Endothelial cell of umbilical vein (primary cell): ENCODE measurements around the gene USP30.

Source experiments
- EZH2 ChIP-seq: IDR thresholded peaks from 2 replicates; pipeline ENCODE4 v1.6.1; 2012; ENCODE audit warnings: borderline replicate concordance, low read depth, mild to moderate bottlenecking, moderate library complexity, low read length, inconsistent platforms; ENCODE audit not compliant: severe bottlenecking
- FOS ChIP-seq: IDR thresholded peaks from 2 replicates; pipeline ENCODE4 v1.6.1; 2011; ENCODE audit warnings: mild to moderate bottlenecking, low read length, moderate library complexity, borderline replicate concordance; ENCODE audit not compliant: insufficient read depth
- GATA2 ChIP-seq: IDR thresholded peaks from 2 replicates; pipeline ENCODE4 v1.7.0; 2011; ENCODE audit warnings: low read depth, mild to moderate bottlenecking, moderate library complexity, mixed read lengths, low read length; ENCODE audit not compliant: insufficient read length, insufficient read depth
- JUN ChIP-seq: IDR thresholded peaks from 2 replicates; pipeline ENCODE4 v1.6.1; 2011; ENCODE audit warnings: borderline replicate concordance, low read depth; ENCODE audit not compliant: insufficient read length, insufficient read depth
- MYC ChIP-seq: IDR thresholded peaks from one replicate; pipeline ENCODE4 v1.6.1; 2011; ENCODE audit warnings: mild to moderate bottlenecking, low read depth, low read length
- POLR2A ChIP-seq: IDR thresholded peaks from 2 replicates; pipeline ENCODE4 v1.6.1; 2012; ENCODE audit warnings: low read depth, mild to moderate bottlenecking, control low read depth, low read length
- POLR2AphosphoS5 ChIP-seq: IDR thresholded peaks from 2 replicates; pipeline ENCODE4 v1.6.1; 2012; ENCODE audit warnings: low read depth, mild to moderate bottlenecking, control low read depth, low read length, moderate library complexity; ENCODE audit not compliant: insufficient read depth
- TF ChIP-seq, protein P1 (sequence below), 2 donors: IDR thresholded peaks; 1 replicate in 1 of 2; 2 replicates in 1 of 2; pipeline ENCODE4 v1.5.1; 2011; ENCODE audit warnings: low read length in 2 of 2, mild to moderate bottlenecking in 2 of 2, moderate library complexity in 2 of 2, control low read depth in 1 of 2, inconsistent platforms in 1 of 2, low read depth in 1 of 2; ENCODE audit not compliant: insufficient read depth in 1 of 2; ENCODE audit errors: extremely low read depth in 1 of 2
- TF ChIP-seq, protein P2 (sequence below): IDR thresholded peaks from 2 replicates; pipeline ENCODE4 v1.6.1; 2011; ENCODE audit not compliant: insufficient read depth, insufficient read length

DNA sequence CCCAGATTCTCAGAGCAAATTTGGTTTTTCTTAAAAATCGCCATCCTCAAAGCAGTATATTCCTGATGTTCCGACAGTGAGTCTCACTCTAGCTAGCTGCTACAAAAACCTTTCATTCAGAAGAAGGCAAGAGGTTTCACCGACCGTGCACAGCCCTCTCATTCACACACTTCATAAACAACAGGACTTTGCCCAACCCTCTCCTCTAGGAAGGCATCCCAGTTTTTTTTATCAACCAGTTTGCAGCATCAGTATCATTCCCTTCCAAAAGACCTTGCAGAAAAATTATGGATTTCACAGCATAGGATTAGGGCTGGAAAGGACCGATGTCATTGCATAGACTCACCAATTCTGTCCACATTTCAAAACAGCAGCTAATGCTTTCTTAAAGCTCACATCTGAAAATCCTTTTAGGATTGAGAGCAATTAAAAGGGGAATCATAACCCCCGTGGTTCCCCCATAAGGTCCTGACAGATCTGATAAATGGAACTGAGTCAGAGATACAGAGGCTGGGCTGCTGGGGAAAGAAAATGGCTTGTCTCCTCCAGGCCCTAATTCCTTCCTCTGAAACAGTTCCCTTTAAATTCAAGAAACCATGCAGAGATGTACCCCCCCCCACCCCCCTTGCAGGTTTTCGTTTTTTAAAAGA lies 32.1 kb upstream of the USP30 start:
- TF ChIP-seq, protein P1, sequence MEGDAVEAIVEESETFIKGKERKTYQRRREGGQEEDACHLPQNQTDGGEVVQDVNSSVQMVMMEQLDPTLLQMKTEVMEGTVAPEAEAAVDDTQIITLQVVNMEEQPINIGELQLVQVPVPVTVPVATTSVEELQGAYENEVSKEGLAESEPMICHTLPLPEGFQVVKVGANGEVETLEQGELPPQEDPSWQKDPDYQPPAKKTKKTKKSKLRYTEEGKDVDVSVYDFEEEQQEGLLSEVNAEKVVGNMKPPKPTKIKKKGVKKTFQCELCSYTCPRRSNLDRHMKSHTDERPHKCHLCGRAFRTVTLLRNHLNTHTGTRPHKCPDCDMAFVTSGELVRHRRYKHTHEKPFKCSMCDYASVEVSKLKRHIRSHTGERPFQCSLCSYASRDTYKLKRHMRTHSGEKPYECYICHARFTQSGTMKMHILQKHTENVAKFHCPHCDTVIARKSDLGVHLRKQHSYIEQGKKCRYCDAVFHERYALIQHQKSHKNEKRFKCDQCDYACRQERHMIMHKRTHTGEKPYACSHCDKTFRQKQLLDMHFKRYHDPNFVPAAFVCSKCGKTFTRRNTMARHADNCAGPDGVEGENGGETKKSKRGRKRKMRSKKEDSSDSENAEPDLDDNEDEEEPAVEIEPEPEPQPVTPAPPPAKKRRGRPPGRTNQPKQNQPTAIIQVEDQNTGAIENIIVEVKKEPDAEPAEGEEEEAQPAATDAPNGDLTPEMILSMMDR (IDR thresholded peaks at IDR 0.05; ENCODE audit: extremely low read depth in 1 of 2, insufficient read depth in 1 of 2, low read depth in 1 of 2, low read length in 2 of 2) = no peak
- TF ChIP-seq POLR2AphosphoS5 = no peak
- no peak for TF ChIP-seq EZH2
- TF ChIP-seq, protein P2, sequence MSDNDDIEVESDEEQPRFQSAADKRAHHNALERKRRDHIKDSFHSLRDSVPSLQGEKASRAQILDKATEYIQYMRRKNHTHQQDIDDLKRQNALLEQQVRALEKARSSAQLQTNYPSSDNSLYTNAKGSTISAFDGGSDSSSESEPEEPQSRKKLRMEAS = no peak
- TF ChIP-seq POLR2A = no peak
- no peak for TF ChIP-seq JUN
- TF ChIP-seq MYC = no peak
- no peak for TF ChIP-seq FOS
- TF ChIP-seq GATA2 = no peak
